SK-N-DZ (cell line): Measurements from ENCODE around the gene ZMYM1. TPM values are rescaled to one million over a fixed set of nuclear protein-coding genes. Genes with fewer than 3 reads are reported as not detected.
A peak's percentile ranks its signal among the peaks of the same experiment; 100 is the strongest.
"Not testable (repeated sequence)": the region's sequence is repeated elsewhere in the genome, so short reads cannot be mapped to it uniquely, and the experiment has no call there.

Experiments
- DNase-seq: peaks from one replicate; pipeline ENCODE4 v3.0.0-alpha.2; 2015; ENCODE audit warnings: low spot score
- polyA plus RNA-seq, 2 experiments: library from polyadenylated mRNA; depleted of rRNA; stranded (reverse); fragments of >200 nt; gene quantifications; 2 replicates each; pipeline ENCODE4 v1.2.3, GENCODE V29; 2014

The ZMYM1 gene
- polyA plus RNA-seq (2014; cell fraction: cytosol; rRNA removed) = 6.5 and 12.3 TPM in 2 replicates
- polyA plus RNA-seq (2014; cell fraction: nucleus; rRNA removed) = 13.3 and 13.6 TPM in 2 replicates

DNA sequence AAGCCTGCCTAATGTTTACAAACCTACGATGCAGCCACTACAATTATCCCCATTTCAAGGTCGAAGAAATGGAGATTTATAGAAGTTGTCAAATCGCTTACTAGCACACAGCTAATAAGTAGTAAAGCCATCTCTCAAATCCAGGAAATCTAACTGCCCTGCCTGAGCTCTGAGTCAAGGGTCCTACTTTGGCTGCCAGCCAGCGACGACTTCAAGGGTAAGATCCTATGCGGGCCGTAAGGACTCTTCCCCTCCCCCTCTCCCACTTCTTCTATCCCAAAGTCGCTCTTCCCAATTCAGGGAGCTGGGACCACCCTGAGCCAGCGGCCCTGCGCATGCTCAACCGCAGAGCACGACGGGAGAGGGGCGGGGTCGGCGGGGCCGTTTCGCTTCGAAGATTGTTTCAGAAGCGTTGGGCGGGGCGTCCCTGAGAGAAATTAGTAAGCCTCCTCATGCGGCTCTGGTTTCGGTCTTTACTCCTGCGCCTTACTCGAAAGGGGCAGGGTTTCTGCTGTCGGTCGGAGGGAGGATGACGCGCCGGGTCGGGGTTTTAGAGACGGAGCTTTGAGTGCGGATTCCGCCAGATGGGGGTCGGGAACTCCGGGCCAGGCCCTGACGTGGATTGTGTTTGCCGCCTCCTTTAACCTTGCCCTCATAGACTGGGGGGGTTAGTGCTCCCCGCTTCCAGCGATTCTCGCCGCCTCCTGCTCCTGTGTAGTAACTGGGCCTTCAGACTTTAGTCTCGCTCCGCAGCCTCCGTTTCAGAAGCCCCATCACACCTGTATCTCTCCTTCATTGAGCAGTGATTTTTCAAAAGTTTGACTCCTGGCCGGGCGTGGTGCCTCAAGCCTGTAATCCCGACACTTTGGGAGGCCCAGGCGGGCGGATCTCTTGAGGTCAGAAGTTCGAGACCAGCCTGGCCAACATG lies at the start of gene ZMYM1:
TSS of gene ZMYM1 (plus strand) at position 383 of the 928 bp plus-strand sequence. CDS start 14,603 bp downstream, outside the sequence.
- DNase-seq = peak; percentile 89

- DNase-seq = no peak
Observed at GRCh38 chr1:35029761-35030160, 49.4 kb upstream of the ZMYM1 start.

DNA sequence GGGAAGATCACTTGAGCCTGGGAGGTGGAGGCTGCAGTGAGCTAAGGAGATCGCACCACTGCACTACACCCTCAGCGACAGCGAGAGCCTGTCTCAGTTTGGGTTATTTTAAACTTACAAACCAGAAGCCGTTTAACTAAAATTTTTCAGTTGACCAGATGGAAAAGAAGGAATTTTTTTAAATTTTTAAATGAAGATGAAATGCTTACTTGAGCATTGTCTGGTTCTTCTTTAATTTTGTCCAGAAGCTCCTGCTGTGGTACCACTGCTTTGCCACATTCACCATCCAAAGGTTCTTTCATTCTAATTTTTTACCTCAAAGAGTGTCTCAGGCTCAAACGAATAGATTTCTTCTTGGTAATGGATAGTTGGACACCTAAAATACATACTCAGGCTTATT lies 48.8 kb upstream of the ZMYM1 start:
- no peak for DNase-seq

DNA sequence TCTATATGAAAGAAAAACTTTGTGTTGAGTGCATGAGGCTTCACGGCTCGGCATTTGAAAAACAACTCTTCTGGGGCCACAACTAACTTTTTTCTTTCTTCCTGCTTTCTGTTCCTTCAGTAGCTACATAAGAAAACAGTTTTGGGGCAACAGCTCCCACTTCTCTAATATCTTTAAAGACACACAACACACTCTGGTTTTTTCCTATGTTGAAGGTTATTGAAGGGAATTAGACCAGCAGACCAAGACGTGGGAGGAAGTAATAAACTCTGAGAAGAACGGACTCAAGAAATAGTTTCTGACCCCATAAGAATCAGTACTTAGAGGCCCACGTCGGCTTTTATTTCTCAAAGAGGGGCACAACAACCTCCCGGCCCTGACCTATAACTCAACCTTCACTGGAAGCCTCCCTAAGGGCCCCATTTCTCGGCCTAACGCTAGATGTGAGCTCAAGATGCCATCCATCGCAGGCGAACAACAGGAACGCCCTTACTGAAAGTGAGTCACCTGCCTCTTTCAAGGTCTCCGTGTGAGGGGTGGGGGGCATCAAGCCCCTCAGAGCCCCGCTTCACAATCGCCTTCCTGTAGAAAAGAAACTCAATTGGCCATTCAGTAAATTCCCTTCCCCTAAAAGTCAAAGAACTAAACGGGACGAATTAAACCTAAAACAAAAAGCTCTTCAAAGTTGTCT lies 48.3 kb upstream of the ZMYM1 start:
- peak; percentile 1 for DNase-seq

- no peak for DNase-seq
Observed at GRCh38 chr1:35032384-35032739, 46.8 kb upstream of the ZMYM1 start.

GRCh38 chr1:35033346-35033745 lies 45.8 kb upstream of the ZMYM1 start:
- no peak for DNase-seq

GRCh38 chr1:35036621-35037020 lies 42.6 kb upstream of the ZMYM1 start:
- peak; percentile 21 for DNase-seq

GRCh38 chr1:35037206-35037605 lies 42.0 kb upstream of the ZMYM1 start:
- no peak for DNase-seq

DNA sequence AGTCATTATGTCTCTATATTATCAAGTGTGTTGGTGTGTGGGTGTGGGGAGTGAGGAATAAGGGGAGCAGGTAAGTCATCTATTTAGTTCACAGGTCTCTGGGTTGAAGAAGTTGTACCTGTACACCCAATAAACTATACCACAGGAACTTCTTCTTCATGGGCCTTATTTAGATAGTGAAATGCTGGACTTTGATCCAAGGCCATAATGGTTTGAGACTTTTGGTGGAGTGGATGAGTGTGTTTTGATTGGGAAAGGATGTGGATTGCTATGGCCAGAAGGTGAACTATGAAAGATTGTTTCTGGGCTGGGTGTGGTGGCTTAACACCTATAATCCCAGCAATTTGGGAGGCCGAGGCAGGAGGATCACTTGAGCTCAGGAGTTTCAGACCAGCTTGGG lies 40.5 kb upstream of the ZMYM1 start:
- DNase-seq = no peak

DNA sequence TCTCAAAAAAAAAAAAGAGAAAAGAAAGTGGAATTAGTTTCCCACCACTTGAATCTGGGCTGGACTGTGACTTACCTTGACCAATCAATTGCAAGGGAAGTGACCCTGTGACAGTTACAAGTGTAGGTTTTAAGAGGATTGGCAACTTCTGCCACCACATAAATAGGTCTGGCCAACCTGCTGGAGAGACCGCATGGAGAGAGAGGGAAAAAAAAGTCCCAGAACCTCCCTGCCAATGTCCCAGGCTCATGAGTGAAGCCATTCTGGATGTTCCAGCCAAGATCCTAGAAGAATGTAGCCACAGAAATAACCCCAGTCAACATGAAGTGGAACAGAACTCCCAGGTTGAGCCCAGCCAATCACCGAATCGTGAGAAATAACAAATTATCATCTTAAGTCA lies 35.7 kb upstream of the ZMYM1 start:
- no peak for DNase-seq

GRCh38 chr1:35044431-35044830 lies 34.8 kb upstream of the ZMYM1 start:
- no peak for DNase-seq

- no peak for DNase-seq
Observed at GRCh38 chr1:35046730-35047129, 32.5 kb upstream of the ZMYM1 start.

GRCh38 chr1:35047188-35047858 lies 31.9 kb upstream of the ZMYM1 start:
- no peak for DNase-seq

DNA sequence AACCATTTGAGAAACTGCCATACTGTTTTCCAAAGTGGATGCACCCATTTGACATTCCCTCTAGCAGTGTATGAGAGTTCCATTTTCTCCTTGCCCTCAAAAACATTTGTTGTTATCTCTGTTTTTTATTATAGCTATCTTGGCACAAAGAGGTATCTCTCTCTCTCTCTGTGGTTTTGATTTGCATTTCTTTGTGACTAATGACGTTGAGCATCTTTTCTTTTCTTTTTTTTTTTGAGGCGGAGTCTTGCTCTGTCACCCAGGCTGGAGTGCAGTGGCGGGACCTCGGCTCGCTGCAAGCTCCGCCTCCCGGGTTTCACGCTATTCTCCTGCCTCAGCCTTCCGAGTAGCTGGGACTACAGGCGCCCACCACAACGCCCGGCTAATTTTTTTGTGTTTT lies 30.1 kb upstream of the ZMYM1 start:
- DNase-seq = no peak

DNA sequence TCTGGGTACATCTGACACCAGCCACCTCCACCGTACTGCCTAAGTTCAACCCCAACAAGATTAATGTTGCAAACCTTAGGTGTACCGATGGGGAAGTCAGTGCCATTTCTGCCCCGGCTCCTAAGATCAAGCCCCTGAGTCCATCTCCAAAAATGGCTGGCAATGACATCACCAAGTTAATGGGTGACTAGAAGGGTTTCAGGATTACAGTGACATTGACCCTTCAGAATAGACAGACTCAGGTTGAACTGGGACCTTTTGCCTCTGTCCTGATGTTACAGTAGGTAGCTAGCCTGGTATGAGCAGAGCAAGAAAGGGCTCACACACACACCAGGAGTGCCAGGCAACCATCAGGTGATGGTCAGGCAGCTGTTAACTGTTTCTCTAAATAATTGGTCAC lies 25.8 kb upstream of the ZMYM1 start:
- DNase-seq = no peak

- DNase-seq = not testable (repeated sequence)
Observed at GRCh38 chr1:35054282-35054681, 24.9 kb upstream of the ZMYM1 start.

DNA sequence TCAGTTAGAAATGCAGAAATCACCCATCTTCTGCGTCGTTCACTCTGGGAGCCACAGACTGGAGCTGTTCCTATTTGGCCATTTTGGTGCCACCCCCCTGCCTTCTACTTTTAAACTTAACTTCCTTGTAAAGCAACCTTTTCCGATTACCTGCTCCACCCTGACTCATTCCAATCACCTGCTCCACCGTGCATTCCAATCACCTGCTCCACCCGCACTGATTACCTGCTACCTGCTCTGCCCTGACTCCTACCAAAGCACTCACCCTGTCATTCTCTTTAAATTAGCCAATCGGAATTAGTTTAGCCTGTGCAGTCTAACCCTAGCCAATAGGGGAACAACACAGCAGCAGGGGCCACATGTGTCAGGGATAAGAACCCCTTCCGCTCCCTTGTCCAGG lies 20.9 kb upstream of the ZMYM1 start:
- not testable (repeated sequence) for DNase-seq

GRCh38 chr1:35058988-35059387 lies 20.2 kb upstream of the ZMYM1 start:
- DNase-seq = no peak

GRCh38 chr1:35062518-35063196 lies 16.5 kb upstream of the ZMYM1 start:
- DNase-seq = peak; percentile 57

DNA sequence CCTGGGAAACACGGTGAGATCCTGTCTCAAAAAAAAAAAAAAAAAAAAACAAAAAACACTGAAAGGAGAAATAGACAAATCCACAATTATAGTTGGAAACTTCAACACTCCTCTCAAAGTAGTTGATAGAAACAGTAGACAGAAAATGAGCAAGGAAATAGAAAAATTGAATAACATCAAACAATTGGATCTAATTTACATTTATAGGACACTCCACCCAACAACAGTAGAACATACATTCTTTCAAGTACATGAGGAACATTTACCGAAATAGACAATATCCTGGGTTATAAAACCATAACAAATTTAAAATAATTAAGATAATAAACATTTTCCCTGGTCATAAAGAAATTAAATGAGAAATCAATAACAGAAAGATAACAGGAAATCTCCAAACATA lies 14.9 kb upstream of the ZMYM1 start:
- DNase-seq = no peak

DNA sequence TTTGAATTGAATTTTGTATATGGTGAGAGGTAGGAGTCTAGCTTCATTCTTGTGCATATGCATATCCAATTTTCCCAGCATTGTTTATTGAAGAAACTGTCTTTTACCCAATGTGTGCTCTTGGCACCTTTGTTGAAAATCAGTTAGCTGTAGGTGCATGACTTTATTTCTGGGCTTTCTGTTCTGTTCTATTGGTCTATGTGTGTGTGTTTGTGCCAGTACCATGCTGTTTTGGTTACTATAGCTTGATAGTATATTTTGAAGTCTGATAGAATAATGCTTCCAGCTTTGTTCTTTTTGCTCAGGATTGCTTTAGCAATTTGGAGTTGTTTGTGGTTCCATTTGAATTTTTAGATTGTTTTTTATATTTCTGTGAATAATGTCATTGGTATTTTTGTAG lies 9.4 kb upstream of the ZMYM1 start:
- DNase-seq = no peak
